GM12872 (cell line): ENCODE data around the gene MIGA2.

Experiments used
- CTCF ChIP-seq: IDR thresholded peaks from 3 replicates; pipeline ENCODE4 v1.5.1; 2011; ENCODE audit warnings: low read depth, mild to moderate bottlenecking, low read length, moderate library complexity; ENCODE audit not compliant: insufficient read depth

MIGA2 gene

GRCh38 chr9:129036241-129036922 is at the start of gene MIGA2:
Gene MIGA2 (plus strand): TSS chr9:129036626. CDS start chr9:129040595, 3,969 bp downstream.
- no peak for TF ChIP-seq CTCF

- TF ChIP-seq CTCF: no peak
These were observed 49.8 kb upstream of the MIGA2 start for GRCh38 chr9:128986671-128987070.

GRCh38 chr9:128987805-128988204 is 48.6 kb upstream of the MIGA2 start:
- no peak for TF ChIP-seq CTCF

- TF ChIP-seq CTCF: 0 out of 3 replicates have a peak, but pooled peaks have one; percentile 26
These were observed 43.4 kb upstream of the MIGA2 start for GRCh38 chr9:128992995-128993394.

- no peak for TF ChIP-seq CTCF
These were observed 40.6 kb upstream of the MIGA2 start for GRCh38 chr9:128995791-128996190.

GRCh38 chr9:128998462-128998861 is 38.0 kb upstream of the MIGA2 start:
- TF ChIP-seq CTCF: no peak

- TF ChIP-seq CTCF: no peak
These were observed 36.7 kb upstream of the MIGA2 start for GRCh38 chr9:128999581-129000206.
